Fibroblast of skin of back (primary cell): Measurements from ENCODE around the gene SPATA16.
"Not testable (repeated sequence)": the region's sequence is repeated elsewhere in the genome, so short reads cannot be mapped to it uniquely, and the experiment has no call there.

Source experiments
- DNase-seq: peaks from one replicate; pipeline ENCODE4 v3.0.0-alpha.2; 2013

Gene SPATA16

GRCh38 chr3:172939651-172940293 lies 201.3 kb downstream of the SPATA16 start:
- DNase-seq, result peak; percentile 48

GRCh38 chr3:172938788-172939187 lies 202.2 kb downstream of the SPATA16 start:
- DNase-seq, result peak; percentile 8

GRCh38 chr3:172931746-172932285 lies 209.2 kb downstream of the SPATA16 start:
- DNase-seq, result no peak

GRCh38 chr3:172929451-172929850 lies 211.6 kb downstream of the SPATA16 start:
- DNase-seq, result no peak

GRCh38 chr3:172924546-172924945 lies 216.5 kb downstream of the SPATA16 start:
- DNase-seq, result no peak

GRCh38 chr3:172919297-172919683 lies 221.7 kb downstream of the SPATA16 start:
- DNase-seq, result no peak

GRCh38 chr3:172918568-172919296 lies 222.3 kb downstream of the SPATA16 start:
- DNase-seq, result no peak

- DNase-seq, result peak; percentile 24
These were observed 222.9 kb downstream of the SPATA16 start for GRCh38 chr3:172918165-172918564.

- DNase-seq, result no peak
These were observed 225.0 kb downstream of the SPATA16 start for GRCh38 chr3:172915911-172916514.

- DNase-seq, result no peak
These were observed 226.2 kb downstream of the SPATA16 start for GRCh38 chr3:172914854-172915253.

GRCh38 chr3:172913911-172914655 lies 227.0 kb downstream of the SPATA16 start:
- no peak for DNase-seq

GRCh38 chr3:172911142-172911541 lies 229.9 kb downstream of the SPATA16 start:
- no peak for DNase-seq

- DNase-seq, result no peak
These were observed 232.2 kb downstream of the SPATA16 start for GRCh38 chr3:172908771-172909270.

- DNase-seq, result peak; percentile 4
These were observed 235.6 kb downstream of the SPATA16 start for GRCh38 chr3:172905451-172905850.

GRCh38 chr3:172904711-172905373 lies 236.2 kb downstream of the SPATA16 start:
- no peak for DNase-seq

GRCh38 chr3:172903642-172904320 lies 237.3 kb downstream of the SPATA16 start:
- DNase-seq, result no peak

- DNase-seq, result peak; percentile 40
These were observed 248.9 kb downstream of the SPATA16 start for GRCh38 chr3:172892158-172892557.

GRCh38 chr3:172885704-172886103 lies 255.3 kb downstream of the SPATA16 start:
- DNase-seq, result no peak

- DNase-seq, result no peak
These were observed 258.5 kb downstream of the SPATA16 start for GRCh38 chr3:172882563-172882962.

GRCh38 chr3:172879381-172879780 lies 261.7 kb downstream of the SPATA16 start:
- not testable (repeated sequence) for DNase-seq

GRCh38 chr3:172877011-172877410 lies 264.0 kb downstream of the SPATA16 start:
- no peak for DNase-seq
